Epithelial cell of prostate (primary cell): Measurements from ENCODE around the gene EVI5.

Experiments used
- DNase-seq: peaks from one replicate; pipeline ENCODE4 v3.0.0-alpha.2; 2011; ENCODE audit warnings: low read depth, low spot score
- H3K27ac ChIP-seq: fragments of 450-650 bp; 2 replicates; pipeline ENCODE4 v1.5.1; 2017; ENCODE audit warnings: mild to moderate bottlenecking

Gene EVI5

DNA sequence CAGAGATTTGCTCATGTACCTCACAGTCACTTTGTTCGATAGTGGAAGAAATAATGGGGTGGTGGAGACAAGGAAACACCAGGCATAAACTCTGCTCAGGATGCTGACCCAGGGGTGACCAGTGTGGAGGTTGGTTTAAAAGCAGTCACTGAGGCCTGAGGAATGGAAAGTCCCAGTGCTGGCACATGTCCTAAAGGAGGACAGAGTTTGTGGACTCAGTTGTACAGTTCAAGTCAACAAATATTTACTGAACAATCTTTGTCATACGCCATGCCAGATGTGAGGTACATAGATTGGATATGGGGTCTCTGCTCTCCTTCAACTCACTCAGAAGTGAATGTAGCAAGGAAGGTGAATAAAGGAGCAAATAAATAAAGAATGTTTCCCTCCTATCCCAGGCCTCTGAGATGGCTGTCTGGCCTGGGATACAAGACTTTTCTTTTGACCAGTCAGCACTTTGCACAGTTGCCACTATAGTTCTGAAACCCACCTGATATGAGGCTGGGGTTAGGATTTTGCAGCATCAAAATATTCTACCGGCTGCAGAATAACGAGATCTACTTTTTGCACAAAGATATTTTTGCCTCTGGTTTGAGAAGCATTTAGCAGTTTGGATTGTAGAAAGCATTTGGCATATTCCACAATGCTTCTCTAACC, 290.3 kb downstream of the EVI5 start:
- no peak overlapping the region for H3K27ac ChIP-seq
- no peak for DNase-seq

DNA sequence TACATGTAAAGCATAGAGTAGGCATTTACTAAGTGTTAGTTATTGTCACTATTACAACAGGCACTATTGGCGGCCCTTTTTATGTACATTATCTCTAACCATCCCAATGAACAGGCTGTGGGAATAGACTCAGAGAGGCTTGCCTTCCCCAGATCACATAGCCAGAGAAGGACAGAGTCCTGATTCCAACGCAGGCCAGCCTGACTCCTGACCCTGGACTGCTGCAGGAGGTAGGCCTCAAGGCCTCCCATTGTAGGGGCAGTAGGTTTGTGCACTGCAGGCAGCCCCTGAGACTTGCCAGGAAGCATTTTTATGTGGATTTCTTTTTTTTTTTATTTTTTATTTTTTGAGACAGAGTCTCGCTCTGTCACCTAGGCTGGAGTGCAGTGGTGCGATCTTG, 291.8 kb downstream of the EVI5 start:
- no peak for DNase-seq
- H3K27ac ChIP-seq: no peak overlapping the region

DNA sequence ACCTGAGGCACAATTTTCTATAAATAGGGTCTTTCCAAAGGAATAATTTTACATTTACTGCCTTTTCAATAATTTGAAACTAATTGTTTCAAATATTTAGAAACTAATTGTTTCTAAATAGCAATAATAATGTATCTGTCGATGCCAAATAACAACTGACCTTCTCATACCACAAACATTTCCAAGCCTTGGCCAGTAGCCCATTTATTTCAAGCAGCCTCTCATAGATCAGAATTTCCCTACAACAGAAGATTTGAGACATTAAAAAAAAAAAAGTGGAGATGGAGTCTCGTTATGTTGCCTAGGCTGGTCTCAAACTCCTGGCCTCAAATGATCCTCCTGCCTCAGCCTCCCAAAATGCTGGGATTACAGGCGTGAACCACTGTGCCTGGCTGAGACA, 296.1 kb downstream of the EVI5 start:
- H3K27ac ChIP-seq: no peak overlapping the region
- no peak for DNase-seq

DNA sequence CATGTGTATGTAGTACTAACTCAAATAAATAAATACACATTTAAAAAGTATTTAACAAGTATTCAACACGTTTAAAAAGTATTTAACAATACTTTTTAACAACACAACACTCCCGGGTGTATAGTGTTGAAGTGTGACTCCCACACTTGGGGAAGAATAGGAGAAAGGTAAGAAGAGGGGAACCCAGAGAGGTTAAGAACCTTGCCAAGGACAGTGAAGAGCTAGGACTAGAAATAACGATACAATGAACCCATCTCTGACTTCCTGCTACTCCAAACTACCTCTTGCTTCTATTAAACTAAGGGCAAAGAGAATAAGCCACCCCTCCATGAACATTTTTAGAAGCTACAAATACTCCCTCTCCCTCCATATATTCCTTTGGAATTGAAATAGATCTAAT, 296.5 kb downstream of the EVI5 start:
- H3K27ac ChIP-seq: no peak overlapping the region
- DNase-seq: no peak

GRCh38 chr1:92487078-92487605, 297.8 kb downstream of the EVI5 start:
- H3K27ac ChIP-seq: no peak overlapping the region
- DNase-seq: no peak

GRCh38 chr1:92486251-92487077, 298.4 kb downstream of the EVI5 start, which contains the start of gene GFI1:
Gene GFI1 (minus strand): TSS chr1:92486925. CDS start chr1:92483487, 3,438 bp downstream.
- no peak for DNase-seq

DNA sequence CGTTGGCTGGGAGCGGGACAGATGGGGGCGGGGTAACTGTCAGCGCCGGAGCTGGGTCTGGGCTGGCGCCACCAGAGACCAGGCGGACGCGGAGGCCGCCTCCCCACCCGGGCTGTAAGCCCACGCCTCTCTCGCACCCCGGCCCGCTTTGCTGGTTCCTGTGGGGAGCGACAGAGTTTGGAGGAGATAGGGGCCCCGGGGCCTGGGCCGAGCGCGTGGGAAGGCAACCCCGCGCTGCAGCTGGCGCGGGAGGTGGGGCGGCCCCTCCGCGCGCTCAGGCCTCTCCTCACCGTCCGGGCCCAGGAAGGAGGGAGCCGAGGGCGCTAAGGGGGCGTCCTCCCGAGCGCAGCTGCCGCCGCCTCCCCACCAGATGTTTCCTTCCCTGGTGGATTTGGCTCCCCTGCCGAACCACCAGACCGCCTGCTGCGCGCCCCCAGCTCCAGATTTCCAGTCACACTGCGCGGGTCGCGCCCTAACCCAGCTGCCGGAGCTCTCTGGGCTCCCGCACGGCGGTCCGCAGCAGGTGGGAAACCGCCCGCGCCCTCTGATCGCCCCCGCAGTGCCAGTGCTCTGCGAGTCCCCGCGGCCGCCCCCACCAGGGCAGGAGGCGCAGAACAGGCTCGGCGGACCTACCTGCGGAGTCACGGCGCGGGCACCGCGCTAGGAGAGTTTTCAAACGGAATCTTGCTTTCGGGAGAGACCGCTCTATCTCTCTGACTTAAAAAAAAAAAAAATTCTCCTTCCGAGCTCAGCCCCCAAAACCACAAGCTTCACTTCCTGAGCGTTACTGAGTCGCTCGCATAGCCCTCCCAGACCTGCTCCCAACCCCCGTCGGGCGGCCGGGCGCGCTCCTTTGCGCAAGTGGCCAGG, 299.3 kb downstream of the EVI5 start:
- no peak for DNase-seq

More at GRCh38 chr1:92486251-92487077, 298.4 kb downstream of the EVI5 start, which contains the start of gene GFI1:
- H3K27ac ChIP-seq: no peak within 1 kb of the TSS

GRCh38 chr1:92484472-92485380, 300.2 kb downstream of the EVI5 start:
- H3K27ac ChIP-seq: no peak overlapping the region
- DNase-seq: no peak

More for the DNA sequence above, 299.3 kb downstream of the EVI5 start:
- H3K27ac ChIP-seq: no peak overlapping the region

GRCh38 chr1:92483610-92484471, 301.1 kb downstream of the EVI5 start:
- no peak overlapping the region for H3K27ac ChIP-seq
- DNase-seq: no peak

GRCh38 chr1:92482665-92483609, 302.0 kb downstream of the EVI5 start:
- no peak overlapping the region for H3K27ac ChIP-seq
- DNase-seq: no peak

- no peak for DNase-seq
- no peak overlapping the region for H3K27ac ChIP-seq
Observed at GRCh38 chr1:92481971-92482664, 302.8 kb downstream of the EVI5 start.

- H3K27ac ChIP-seq: no peak overlapping the region
- DNase-seq: no peak
Observed at GRCh38 chr1:92481599-92481925, 303.3 kb downstream of the EVI5 start.

- DNase-seq: no peak
- H3K27ac ChIP-seq: no peak overlapping the region
Observed at GRCh38 chr1:92480813-92481598, 303.9 kb downstream of the EVI5 start.

- no peak overlapping the region for H3K27ac ChIP-seq
- no peak for DNase-seq
Observed at GRCh38 chr1:92480200-92480812, 304.6 kb downstream of the EVI5 start.

GRCh38 chr1:92479587-92479986, 305.3 kb downstream of the EVI5 start:
- no peak overlapping the region for H3K27ac ChIP-seq
- no peak for DNase-seq

- no peak overlapping the region for H3K27ac ChIP-seq
- DNase-seq: no peak
Observed at GRCh38 chr1:92478393-92478792, 306.5 kb downstream of the EVI5 start.
